OCI-LY7 (cell line): ENCODE measurements around the gene ZMIZ2. TPM values are rescaled to one million over a fixed set of nuclear protein-coding genes. Genes with fewer than 3 reads are reported as not detected.
"Not testable (repeated sequence)": the region's sequence is repeated elsewhere in the genome, so short reads cannot be mapped to it uniquely, and the experiment has no call there.

Source experiments
- BruUV-seq: library from RNA; stranded (reverse); fragments of 400-500 nt; replicated peaks from 2 replicates; lab custom pipeline; 2021; lab: Mats Ljungman, UMichigan
- CTCF ChIA-PET: fragments of 300-600 bp; sonication (Branson Sonifier 250); formaldehyde crosslinking; loops from one replicate; lab custom pipeline; 2022; ENCODE audit warnings: antibody characterized with exemption; ENCODE audit not compliant: unreplicated experiment; lab: Charles Lee
- POLR2A ChIA-PET: fragments of 300-600 bp; sonication (Branson Sonifier 250); formaldehyde crosslinking; loops from one replicate; lab custom pipeline; 2022; ENCODE audit warnings: antibody characterized with exemption; lab: Charles Lee
- DNase-seq: peaks from one replicate; pipeline ENCODE4 v3.0.0-alpha.2; 2015; ENCODE audit warnings: low spot score
- H2AFZ ChIP-seq: fragments of 200-600 bp; sonication (generic), shearing (Covaris generic); 2 replicates; pipeline ENCODE4 v1.6.1; 2014; ENCODE audit warnings: mild to moderate bottlenecking, antibody characterized with exemption, low read length, moderate library complexity
- H3K27ac ChIP-seq: fragments of 200-600 bp; sonication (generic); 2 replicates; pipeline ENCODE4 v1.5.1; 2014; ENCODE audit warnings: mixed run types, low read depth, mild to moderate bottlenecking, moderate library complexity, low read length, inconsistent platforms; ENCODE audit not compliant: poor library complexity, severe bottlenecking
- H3K36me3 ChIP-seq: fragments of 200-600 bp; sonication (generic); 2 replicates; pipeline ENCODE4 v1.6.1; 2014; ENCODE audit warnings: mild to moderate bottlenecking, antibody characterized with exemption, low read length, moderate library complexity, mixed read lengths; ENCODE audit not compliant: insufficient read depth
- H3K4me1 ChIP-seq: fragments of 200-600 bp; sonication (generic); 2 replicates; pipeline ENCODE4 v1.5.1; 2014; ENCODE audit warnings: mild to moderate bottlenecking, low read length; ENCODE audit not compliant: insufficient read depth, poor library complexity, severe bottlenecking
- H3K4me2 ChIP-seq: fragments of 200-600 bp; sonication (generic); 2 replicates; pipeline ENCODE4 v1.6.1; 2014; ENCODE audit warnings: mild to moderate bottlenecking, low read length
- H3K4me3 ChIP-seq: fragments of 200-600 bp; sonication (generic); 2 replicates; pipeline ENCODE4 v1.5.1; 2014; ENCODE audit warnings: mild to moderate bottlenecking, low read depth, low read length; ENCODE audit not compliant: poor library complexity, severe bottlenecking
- H3K79me2 ChIP-seq: fragments of 200-600 bp; sonication (generic); 2 replicates; pipeline ENCODE4 v1.6.1; 2016; ENCODE audit warnings: low read depth, mild to moderate bottlenecking, low read length, moderate library complexity, mixed read lengths; ENCODE audit not compliant: insufficient read depth
- H3K9me2 ChIP-seq: fragments of 200-600 bp; sonication (generic); 2 replicates; pipeline ENCODE4 v1.6.1; 2016; ENCODE audit warnings: mild to moderate bottlenecking, low read length, mixed read lengths; ENCODE audit not compliant: insufficient read depth
- H3K9me3 ChIP-seq: fragments of 200-600 bp; sonication (generic); 2 replicates; pipeline ENCODE4 v1.6.1; 2014; ENCODE audit warnings: mild to moderate bottlenecking, mixed run types, low read length, mixed read lengths
- H4K20me1 ChIP-seq: fragments of 200-600 bp; sonication (generic); 2 replicates; pipeline ENCODE4 v1.6.1; 2014; ENCODE audit warnings: mild to moderate bottlenecking, antibody characterized with exemption, low read length, moderate library complexity, mixed read lengths; ENCODE audit not compliant: insufficient read depth
- CTCF ChIP-seq: fragments of 200-600 bp; sonication (generic); conservative IDR thresholded peaks from 2 replicates; pipeline ENCODE4 v1.5.1; 2014; ENCODE audit warnings: mild to moderate bottlenecking, antibody characterized with exemption, low read length, moderate library complexity, mixed read lengths
- EZH2phosphoT487 ChIP-seq: fragments of 200-600 bp; sonication (generic); IDR thresholded peaks from 2 replicates; pipeline ENCODE4 v1.6.1; 2018; ENCODE audit warnings: low read depth, borderline replicate concordance, mild to moderate bottlenecking, mixed run types, antibody characterized with exemption, low read length, moderate library complexity, mixed read lengths
- intact Hi-C: fragments of 100-400 bp; cut with micrococcal nuclease; formaldehyde crosslinking; loops from one replicate; pipeline ENCODE4 v1.10.0; 2022; ENCODE audit not compliant: unreplicated experiment
- total RNA-seq, 2 experiments: library from RNA; depleted of rRNA in 1 of 2; stranded (reverse); fragments of >200 nt in 1 of 2; shearing (Covaris generic) in 1 of 2; gene quantifications; 2 replicates each; pipeline ENCODE4 v1.2.3, GENCODE V29; 2014 to 2022

ZMIZ2 gene
- total RNA-seq, 2 experiments from 2014 or later = 17.2 to 79.7 TPM

- H3K4me3 ChIP-seq = no peak overlapping the region
- intact Hi-C loops = no loop called here
- POLR2A ChIA-PET = interaction anchor here (1.2 kb wide), 1 partner anchor 45 kb away, joined by 3 read pairs; no protein-coding TSS in a partner anchor
- H3K4me1 ChIP-seq = peaks cover 12% of the 10 kb centered on the region
- peaks cover 39% of the 10 kb centered on the region for H3K79me2 ChIP-seq
- CTCF ChIA-PET = no interaction called here
- peaks cover 30% of the 10 kb centered on the region for H4K20me1 ChIP-seq
- no peak overlapping the region for H2AFZ ChIP-seq
- peaks cover 84% of the 10 kb centered on the region for H3K36me3 ChIP-seq
- no peak overlapping the region for H3K27ac ChIP-seq
- no peaks in the 10 kb centered on the region for H3K9me3 ChIP-seq
- no TSS peak for BruUV-seq
- no peak overlapping the region for H3K4me2 ChIP-seq
- no peak for DNase-seq
- no peaks in the 10 kb centered on the region for H3K9me2 ChIP-seq
- TF ChIP-seq CTCF (no peak), EZH2phosphoT487 (no peak)
Observed at GRCh38 chr7:44801890-44802289, 53.2 kb downstream of the ZMIZ2 start.

- POLR2A ChIA-PET = interaction anchor here (0.6 to 1.2 kb wide), 2 partner anchors 44 to 117 kb away, joined by 3 read pairs; no protein-coding TSS in a partner anchor
- H3K79me2 ChIP-seq = peaks cover 33% of the 10 kb centered on the region
- CTCF ChIA-PET = no interaction called here
- peaks cover 29% of the 10 kb centered on the region for H4K20me1 ChIP-seq
- intact Hi-C loops = no loop called here
- H3K36me3 ChIP-seq = peaks cover 78% of the 10 kb centered on the region
- H3K9me3 ChIP-seq = no peaks in the 10 kb centered on the region
- no peak overlapping the region for H3K27ac ChIP-seq
- peaks cover 12% of the 10 kb centered on the region for H3K4me1 ChIP-seq
- no peak overlapping the region for H3K4me3 ChIP-seq
- TF ChIP-seq EZH2phosphoT487 = no peak
- no TSS peak for BruUV-seq
- no peaks in the 10 kb centered on the region for H3K9me2 ChIP-seq
- no peak overlapping the region for H3K4me2 ChIP-seq
- no peak overlapping the region for H2AFZ ChIP-seq
- no peak for DNase-seq
Observed at GRCh38 chr7:44802418-44803025, 53.9 kb downstream of the ZMIZ2 start.

GRCh38 chr7:44803828-44804519 lies 55.3 kb downstream of the ZMIZ2 start:
- intact Hi-C loops, H3K4me2 ChIP-seq, H3K9me3 ChIP-seq, H3K4me1 ChIP-seq, H2AFZ ChIP-seq, H3K27ac ChIP-seq, CTCF ChIA-PET, H3K4me3 ChIP-seq, BruUV-seq, DNase-seq, H3K9me2 ChIP-seq: not testable (repeated sequence)
- Histone ChIP-seq H4K20me1 (peaks cover 14% of the 10 kb centered on the region), H3K36me3 (peaks cover 63% of the 10 kb centered on the region), H3K79me2 (peaks cover 19% of the 10 kb centered on the region)
- POLR2A ChIA-PET = interaction anchor here (0.6 to 1.0 kb wide), 2 partner anchors 15 to 22 kb away, joined by 3 to 6 read pairs; no protein-coding TSS in a partner anchor
